HUES6 (cell line): ENCODE data around the gene GK2.

ENCODE experiments used
- H3K27ac ChIP-seq: 2 replicates; pipeline ENCODE4 v1.7.0; 2013; ENCODE audit warnings: low read depth, mild to moderate bottlenecking, low read length, inconsistent platforms
- H3K27me3 ChIP-seq: 2 replicates; pipeline ENCODE4 v1.6.1; 2013; ENCODE audit warnings: low read length; ENCODE audit not compliant: control insufficient read depth, insufficient read depth
- H3K36me3 ChIP-seq: 2 replicates; pipeline ENCODE4 v1.6.1; 2013; ENCODE audit warnings: low read length; ENCODE audit not compliant: control insufficient read depth, insufficient read depth
- H3K4me1 ChIP-seq: 2 replicates; pipeline ENCODE4 v1.6.1; 2013; ENCODE audit warnings: low read length; ENCODE audit not compliant: control insufficient read depth, insufficient read depth
- H3K4me3 ChIP-seq: 2 replicates; pipeline ENCODE4 v1.5.1; 2013; ENCODE audit warnings: low read depth, low read length
- H3K9ac ChIP-seq: one replicate; pipeline ENCODE4 v1.6.1; 2013; ENCODE audit warnings: mild to moderate bottlenecking, low read length
- H3K9me3 ChIP-seq: 2 replicates; pipeline ENCODE4 v1.6.1; 2013; ENCODE audit warnings: low read depth, low read length; ENCODE audit not compliant: control insufficient read depth, insufficient read depth

GK2 gene

GRCh38 chr4:79425586-79425985, 17.6 kb upstream of the GK2 start:
- Histone ChIP-seq H3K4me1 (no peaks in the 10 kb centered on the region), H3K36me3 (no peaks in the 10 kb centered on the region), H3K4me3 (no peak overlapping the region), H3K9me3 (no peaks in the 10 kb centered on the region), H3K27ac (no peak overlapping the region), H3K9ac (no peak overlapping the region), H3K27me3 (no peaks in the 10 kb centered on the region)

- Histone ChIP-seq H3K9me3 (no peaks in the 10 kb centered on the region), H3K27me3 (no peaks in the 10 kb centered on the region), H3K27ac (no peak overlapping the region), H3K9ac (no peak overlapping the region), H3K4me1 (no peaks in the 10 kb centered on the region), H3K4me3 (no peak overlapping the region), H3K36me3 (no peaks in the 10 kb centered on the region)
These were observed 13.5 kb upstream of the GK2 start for GRCh38 chr4:79421483-79421882.

GRCh38 chr4:79413886-79414285, 5.9 kb upstream of the GK2 start:
- Histone ChIP-seq H3K9me3 (no peaks in the 10 kb centered on the region), H3K4me1 (peaks cover 7% of the 10 kb centered on the region; the same call in 1 of the 2 replicates), H3K9ac (no peak overlapping the region), H3K36me3 (no peaks in the 10 kb centered on the region), H3K4me3 (no peak overlapping the region), H3K27ac (no peak overlapping the region), H3K27me3 (no peaks in the 10 kb centered on the region)

- H3K36me3 ChIP-seq: no peaks in the 10 kb centered on the region
- no peaks in the 10 kb centered on the region for H3K27me3 ChIP-seq
- H3K27ac ChIP-seq: no peak overlapping the region
- no peak overlapping the region for H3K4me3 ChIP-seq
- no peak overlapping the region for H3K9ac ChIP-seq
- H3K9me3 ChIP-seq: no peaks in the 10 kb centered on the region
- peaks cover 7% of the 10 kb centered on the region; the same call in 1 of the 2 replicates for H3K4me1 ChIP-seq
These were observed 5.2 kb upstream of the GK2 start for GRCh38 chr4:79413032-79413885.

GRCh38 chr4:79404666-79405065, 3.4 kb downstream of the GK2 start:
- Histone ChIP-seq H3K27ac (no peak overlapping the region), H3K9me3 (no peaks in the 10 kb centered on the region), H3K4me1 (no peaks in the 10 kb centered on the region; the same call in 1 of the 2 replicates), H3K9ac (no peak overlapping the region), H3K4me3 (no peak overlapping the region), H3K36me3 (no peaks in the 10 kb centered on the region), H3K27me3 (no peaks in the 10 kb centered on the region)

- Histone ChIP-seq H3K9ac (no peak overlapping the region), H3K27me3 (no peaks in the 10 kb centered on the region), H3K4me1 (no peaks in the 10 kb centered on the region; the same call in 1 of the 2 replicates), H3K9me3 (no peaks in the 10 kb centered on the region), H3K27ac (no peak overlapping the region), H3K36me3 (no peaks in the 10 kb centered on the region), H3K4me3 (no peak overlapping the region)
These were observed 4.7 kb downstream of the GK2 start for GRCh38 chr4:79403356-79403755.

GRCh38 chr4:79402332-79402851, 5.6 kb downstream of the GK2 start:
- no peak overlapping the region for H3K27ac ChIP-seq
- no peaks in the 10 kb centered on the region; the same call in 1 of the 2 replicates for H3K4me1 ChIP-seq

GRCh38 chr4:79399076-79399475, 9.0 kb downstream of the GK2 start:
- H3K4me1 ChIP-seq: no peaks in the 10 kb centered on the region; the same call in 1 of the 2 replicates

More at GRCh38 chr4:79402332-79402851, 5.6 kb downstream of the GK2 start:
- Histone ChIP-seq H3K27me3 (no peaks in the 10 kb centered on the region), H3K36me3 (no peaks in the 10 kb centered on the region), H3K4me3 (no peak overlapping the region), H3K9ac (no peak overlapping the region), H3K9me3 (no peaks in the 10 kb centered on the region)

GRCh38 chr4:79397951-79398350, 10.1 kb downstream of the GK2 start:
- Histone ChIP-seq H3K9ac (no peak overlapping the region), H3K36me3 (no peaks in the 10 kb centered on the region), H3K27ac (no peak overlapping the region), H3K9me3 (no peaks in the 10 kb centered on the region), H3K27me3 (no peaks in the 10 kb centered on the region), H3K4me3 (no peak overlapping the region), H3K4me1 (no peaks in the 10 kb centered on the region; the same call in 1 of the 2 replicates)

More at GRCh38 chr4:79399076-79399475, 9.0 kb downstream of the GK2 start:
- Histone ChIP-seq H3K27me3 (no peaks in the 10 kb centered on the region), H3K9ac (no peak overlapping the region), H3K9me3 (no peaks in the 10 kb centered on the region), H3K36me3 (no peaks in the 10 kb centered on the region), H3K4me3 (no peak overlapping the region), H3K27ac (no peak overlapping the region)

- H3K9ac ChIP-seq: no peak overlapping the region
- no peaks in the 10 kb centered on the region for H3K36me3 ChIP-seq
- H3K27ac ChIP-seq: no peak overlapping the region
- H3K4me3 ChIP-seq: no peak overlapping the region
- no peaks in the 10 kb centered on the region for H3K4me1 ChIP-seq
- H3K9me3 ChIP-seq: no peaks in the 10 kb centered on the region
- H3K27me3 ChIP-seq: no peaks in the 10 kb centered on the region
These were observed 11.2 kb downstream of the GK2 start for GRCh38 chr4:79396794-79397193.

- Histone ChIP-seq H3K4me3 (no peak overlapping the region), H3K9ac (no peak overlapping the region), H3K36me3 (no peaks in the 10 kb centered on the region), H3K27ac (no peak overlapping the region), H3K9me3 (no peaks in the 10 kb centered on the region), H3K27me3 (no peaks in the 10 kb centered on the region), H3K4me1 (no peaks in the 10 kb centered on the region)
These were observed 12.2 kb downstream of the GK2 start for GRCh38 chr4:79395841-79396240.
